Measurements from ENCODE around the gene RPS6KA5. TPM values are rescaled to one million over a fixed set of nuclear protein-coding genes. Genes with fewer than 3 reads are reported as not detected.

Gene RPS6KA5
- total RNA-seq, 4 donors from 2014 or later: 4.6 to 7.3 (median 5.0) TPM

- no peak for TF ChIP-seq CTCF (IDR thresholded peaks at IDR 0.05; ENCODE audit: low read depth)
Measured at GRCh38 chr14:90880282-90880681, 180.2 kb downstream of the RPS6KA5 start.

- no peak for TF ChIP-seq CTCF (IDR thresholded peaks at IDR 0.05; ENCODE audit: low read depth)
Measured at GRCh38 chr14:90874599-90874998, 185.8 kb downstream of the RPS6KA5 start.

- no peak for TF ChIP-seq CTCF (IDR thresholded peaks at IDR 0.05; ENCODE audit: low read depth)
Measured at GRCh38 chr14:90871605-90872233, 188.7 kb downstream of the RPS6KA5 start.

GRCh38 chr14:90870950-90871604 is 189.4 kb downstream of the RPS6KA5 start:
- no peak for TF ChIP-seq CTCF (IDR thresholded peaks at IDR 0.05; ENCODE audit: low read depth)

- TF ChIP-seq CTCF (IDR thresholded peaks at IDR 0.05; ENCODE audit: low read depth): no peak
Measured at GRCh38 chr14:90867501-90867900, 192.9 kb downstream of the RPS6KA5 start.

GRCh38 chr14:90866833-90867232 is 193.6 kb downstream of the RPS6KA5 start:
- no peak for TF ChIP-seq CTCF (IDR thresholded peaks at IDR 0.05; ENCODE audit: low read depth)

GRCh38 chr14:90864741-90865140 is 195.7 kb downstream of the RPS6KA5 start:
- TF ChIP-seq CTCF (IDR thresholded peaks at IDR 0.05; ENCODE audit: low read depth): no peak

All from subcutaneous adipose tissue (tissue), 4 donors.